Hypothalamus (tissue), 51 donors: ENCODE measurements around the gene DECR2.
"Not testable (repeated sequence)": the region's sequence is repeated elsewhere in the genome, so short reads cannot be mapped to it uniquely, and the experiment has no call there.

ENCODE experiments used
- DNase-seq, 51 donors: peaks; one replicate each; lab custom pipeline; 2025; lab: John Stamatoyannopoulos, UW

Gene DECR2

GRCh38 chr16:397135-397661, 4.5 kb upstream of the DECR2 start, which contains the start of gene NME4:
TSS of gene NME4 (plus strand) at chr16:397199. CDS start at chr16:397223, 24 bp downstream.
- peak in 8 of 51 donors; percentile 13 to 33 (median 26) for DNase-seq

- DNase-seq = peak in 39 of 51 donors; percentile 11 to 76 (median 46)
These were observed 3.9 kb upstream of the DECR2 start for GRCh38 chr16:397736-398332.

GRCh38 chr16:398561-399339, 2.9 kb upstream of the DECR2 start:
- DNase-seq = no peak

- no peak for DNase-seq
These were observed 2.2 kb upstream of the DECR2 start for GRCh38 chr16:399340-400019.

- DNase-seq = no peak
These were observed 1.6 kb upstream of the DECR2 start for GRCh38 chr16:400061-400591.

GRCh38 chr16:404971-405486, 3.3 kb downstream of the DECR2 start:
- no peak for DNase-seq

- DNase-seq = no peak
These were observed 4.1 kb downstream of the DECR2 start for GRCh38 chr16:405548-406506.

- DNase-seq = no peak
These were observed 5.6 kb downstream of the DECR2 start for GRCh38 chr16:407253-407652.

GRCh38 chr16:410516-411178, 9.0 kb downstream of the DECR2 start:
- DNase-seq = no peak

- DNase-seq = no peak
These were observed 10.0 kb downstream of the DECR2 start for GRCh38 chr16:411576-412265.

- no peak for DNase-seq
These were observed 12.9 kb downstream of the DECR2 start for GRCh38 chr16:414395-415169.

- not testable (repeated sequence) for DNase-seq
These were observed 13.4 kb downstream of the DECR2 start for GRCh38 chr16:415170-415498.

- DNase-seq = not testable (repeated sequence)
These were observed 20.5 kb downstream of the DECR2 start for GRCh38 chr16:422179-422578.

GRCh38 chr16:424033-424622, 22.4 kb downstream of the DECR2 start:
- peak in 28 of 51 donors; percentile 11 to 87 (median 36) for DNase-seq

- peak in 29 of 51 donors; percentile 26 to 76 (median 55) for DNase-seq
These were observed 23.0 kb downstream of the DECR2 start for GRCh38 chr16:424623-425081.

GRCh38 chr16:425082-425718, 23.5 kb downstream of the DECR2 start, which contains the start of gene RAB11FIP3:
TSS of gene RAB11FIP3 (plus strand) at chr16:425649. CDS start at chr16:426007, 358 bp downstream.
- peak; percentile 24 to 93 (median 79) for DNase-seq

GRCh38 chr16:425740-426114, 24.0 kb downstream of the DECR2 start:
- DNase-seq = peak in 2 of 51 donors; percentile 38 to 66
